T-helper 2 cell (primary cell): ENCODE measurements around the gene CTRB1.

ENCODE experiments used
- DNase-seq, 5 experiments: peaks; one replicate each; pipeline versions ENCODE4 v3.0.0 to v3.0.0-alpha.2; 2012 to 2022

CTRB1 gene

DNA sequence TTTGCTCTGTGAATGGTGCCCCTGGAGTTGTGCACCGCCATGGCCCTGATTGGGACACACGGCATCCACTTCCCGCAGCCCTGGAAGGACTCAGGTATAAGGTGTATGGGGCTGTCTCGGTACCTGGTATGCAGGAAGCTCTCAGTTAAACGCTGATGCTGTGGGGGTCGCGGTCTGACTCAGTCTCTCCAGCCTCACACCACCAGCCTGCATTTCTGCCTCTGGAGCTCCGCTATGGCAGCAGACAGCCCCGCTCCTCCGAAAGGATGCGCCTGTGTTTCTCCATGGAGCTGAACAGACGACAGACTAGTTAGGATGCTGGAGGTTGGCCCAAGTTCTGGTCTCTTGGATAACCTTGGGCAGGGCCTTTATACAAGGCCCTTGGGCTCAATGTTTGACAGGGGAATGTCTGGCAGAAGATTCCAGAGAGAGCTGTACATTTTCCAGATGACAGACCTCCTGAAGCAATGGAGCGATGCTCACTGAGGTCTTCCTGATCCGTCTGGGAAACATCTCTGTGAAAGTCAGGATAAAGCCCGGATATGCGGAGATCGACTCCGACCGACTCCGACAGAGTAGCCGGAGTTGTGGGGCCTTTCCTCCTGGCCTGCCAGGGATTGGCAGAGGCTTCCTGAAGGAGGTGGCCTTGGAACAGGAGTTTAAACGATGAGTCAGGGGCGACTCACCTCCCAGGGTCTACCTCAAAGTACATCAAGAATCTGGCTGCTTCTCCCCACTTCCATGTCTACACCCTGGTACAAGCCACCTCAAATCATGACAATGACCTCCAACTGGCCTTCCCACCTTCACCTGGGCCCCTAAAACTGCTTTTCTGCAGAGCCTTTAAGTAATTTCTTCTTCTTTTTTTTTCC is 54.5 kb downstream of the CTRB1 start:
- DNase-seq: no peak
